LoVo (cell line): ENCODE results near the gene FILIP1L.
A peak's percentile ranks its signal among the peaks of the same experiment; 100 is the strongest.

Experiments used
- DNase-seq: peaks from one replicate; pipeline ENCODE4 v3.0.0-alpha.2; 2016; ENCODE audit warnings: low spot score

FILIP1L gene

GRCh38 chr3:100125161-100125938, 11.0 kb upstream of the FILIP1L start:
- DNase-seq: no peak

- DNase-seq: no peak
Observed at GRCh38 chr3:100124201-100124761, 10.0 kb upstream of the FILIP1L start.

GRCh38 chr3:100123112-100123511, 8.8 kb upstream of the FILIP1L start:
- DNase-seq: no peak

GRCh38 chr3:100122321-100122720, 8.0 kb upstream of the FILIP1L start:
- no peak for DNase-seq

GRCh38 chr3:100120693-100121092, 6.4 kb upstream of the FILIP1L start:
- DNase-seq: no peak

GRCh38 chr3:100120012-100120411, 5.7 kb upstream of the FILIP1L start:
- no peak for DNase-seq

GRCh38 chr3:100117093-100117492, 2.8 kb upstream of the FILIP1L start:
- DNase-seq: no peak

- DNase-seq: no peak
Observed at GRCh38 chr3:100113723-100114412, 433 bp downstream of the FILIP1L start.

GRCh38 chr3:100111728-100112127, 2.6 kb downstream of the FILIP1L start:
- no peak for DNase-seq

GRCh38 chr3:100110162-100110561, 4.1 kb downstream of the FILIP1L start:
- DNase-seq: no peak

GRCh38 chr3:100108464-100109079, 5.7 kb downstream of the FILIP1L start:
- no peak for DNase-seq

- peak; percentile 28 for DNase-seq
Observed at GRCh38 chr3:100107221-100107814, 7.0 kb downstream of the FILIP1L start.

GRCh38 chr3:100106531-100107141, 7.7 kb downstream of the FILIP1L start:
- no peak for DNase-seq

- DNase-seq: no peak
Observed at GRCh38 chr3:100106094-100106493, 8.2 kb downstream of the FILIP1L start.

- DNase-seq: peak; percentile 19
Observed at GRCh38 chr3:100105501-100105900, 8.8 kb downstream of the FILIP1L start.

GRCh38 chr3:100104817-100105413, 9.4 kb downstream of the FILIP1L start:
- no peak for DNase-seq

GRCh38 chr3:100104442-100104798, 9.9 kb downstream of the FILIP1L start:
- DNase-seq: no peak

GRCh38 chr3:100103558-100104441, 10.5 kb downstream of the FILIP1L start:
- no peak for DNase-seq

- DNase-seq: no peak
Observed at GRCh38 chr3:100102757-100103156, 11.5 kb downstream of the FILIP1L start.

- DNase-seq: no peak
Observed at GRCh38 chr3:100100425-100100824, 13.9 kb downstream of the FILIP1L start.

GRCh38 chr3:100099621-100100020, 14.7 kb downstream of the FILIP1L start:
- no peak for DNase-seq
